Spinal cord (tissue), 10 donors: ENCODE measurements around the gene MACO1. TPM values are rescaled to one million over a fixed set of nuclear protein-coding genes. Genes with fewer than 3 reads are reported as not detected.
"Not testable (repeated sequence)": the region's sequence is repeated elsewhere in the genome, so short reads cannot be mapped to it uniquely, and the experiment has no call there.

Experiments used
- DNase-seq, 6 donors: peaks; one replicate each; pipeline versions ENCODE4 v3.0.0 to v3.0.0-alpha.2; 2013 to 2015; ENCODE audit warnings: low spot score in 6 of 6, low read depth in 4 of 6
- H3K27ac ChIP-seq: one replicate; pipeline ENCODE4 v1.5.1; 2013; ENCODE audit warnings: low read depth, low read length, control low read depth
- H3K27me3 ChIP-seq: one replicate; pipeline ENCODE4 v1.6.1; 2013; ENCODE audit warnings: low read length; ENCODE audit not compliant: control insufficient read depth, insufficient read depth
- H3K36me3 ChIP-seq: one replicate; pipeline ENCODE4 v1.6.1; 2013; ENCODE audit warnings: low read length; ENCODE audit not compliant: control insufficient read depth, insufficient read depth
- H3K4me1 ChIP-seq: one replicate; pipeline ENCODE4 v1.6.1; 2013; ENCODE audit warnings: low read length; ENCODE audit not compliant: control insufficient read depth, insufficient read depth
- H3K4me3 ChIP-seq: one replicate; pipeline ENCODE4 v1.5.1; 2013; ENCODE audit warnings: low read depth, low read length, control low read depth
- H3K9me3 ChIP-seq: one replicate; pipeline ENCODE4 v1.6.1; 2013; ENCODE audit warnings: low read length; ENCODE audit not compliant: control insufficient read depth, insufficient read depth
- WGBS: methylation state at CpG from one replicate; pipeline ENCODE4 v1.1.5; 2013; ENCODE audit warnings: missing lambda C conversion rate; ENCODE audit not compliant: insufficient coverage; 5-methylcytosine and 5-hydroxymethylcytosine counted together
- polyA plus RNA-seq, 2 donors: library from polyadenylated mRNA; unstranded; fragments of 120-200 nt; gene quantifications; one replicate each; pipeline ENCODE4 v1.2.1, GENCODE V29; 2013; ENCODE audit not compliant: insufficient read length in 2 of 2
- total RNA-seq, 2 donors: library from RNA; depleted of rRNA in 1 of 2; stranded (reverse); fragments of 120-200 nt in 1 of 2; fragments of >200 nt in 1 of 2; gene quantifications; one replicate each; pipeline versions ENCODE4 v1.2.3 to v1.2.4, GENCODE V29; 2013 to 2014
- donor health status: healthy.

Gene MACO1
- total and polyA plus RNA-seq, 4 donors, result 31.0 to 33.3 (median 33.1) TPM

- Histone ChIP-seq H3K4me3 (no peak overlapping the region), H3K4me1 (peaks cover 9% of the 10 kb centered on the region), H3K9me3 (no peaks in the 10 kb centered on the region), H3K27ac (no peak overlapping the region), H3K27me3 (no peaks in the 10 kb centered on the region), H3K36me3 (peaks cover 15% of the 10 kb centered on the region)
- 73% methylated on average over 4 of the region's 7 CpGs for WGBS
- DNase-seq, result no peak
Measured at GRCh38 chr1:25501235-25502058, 70.8 kb downstream of the MACO1 start.

- WGBS, result 79% methylated on average over 3 of the region's 4 CpGs
- no peak for DNase-seq
- peaks cover 13% of the 10 kb centered on the region for H3K36me3 ChIP-seq
- H3K4me1 ChIP-seq, result peaks cover 9% of the 10 kb centered on the region
- H3K27ac ChIP-seq, result no peak overlapping the region
- H3K9me3 ChIP-seq, result no peaks in the 10 kb centered on the region
- no peak overlapping the region for H3K4me3 ChIP-seq
- H3K27me3 ChIP-seq, result no peaks in the 10 kb centered on the region
Measured at GRCh38 chr1:25502957-25503356, 72.3 kb downstream of the MACO1 start.

- Histone ChIP-seq H3K9me3 (no peaks in the 10 kb centered on the region), H3K27me3 (no peaks in the 10 kb centered on the region), H3K4me3 (no peak overlapping the region), H3K27ac (no peak overlapping the region), H3K4me1 (peaks cover 9% of the 10 kb centered on the region), H3K36me3 (peaks cover 10% of the 10 kb centered on the region)
- 74% methylated on average over 7 of the region's 12 CpGs for WGBS
- peak in 1 of 6 donors; percentile 41 for DNase-seq
Measured at GRCh38 chr1:25503551-25504426, 73.1 kb downstream of the MACO1 start.

GRCh38 chr1:25504706-25505595 is 74.3 kb downstream of the MACO1 start:
- Histone ChIP-seq H3K9me3 (no peaks in the 10 kb centered on the region), H3K27ac (no peak overlapping the region), H3K36me3 (peaks cover 10% of the 10 kb centered on the region), H3K4me3 (no peak overlapping the region), H3K27me3 (no peaks in the 10 kb centered on the region), H3K4me1 (peaks cover 9% of the 10 kb centered on the region)
- WGBS, result 70% methylated on average over 8 of the region's 9 CpGs
- DNase-seq, result no peak

- Histone ChIP-seq H3K4me3 (no peak overlapping the region), H3K4me1 (peaks cover 9% of the 10 kb centered on the region), H3K27me3 (no peaks in the 10 kb centered on the region), H3K36me3 (peaks cover 7% of the 10 kb centered on the region), H3K9me3 (no peaks in the 10 kb centered on the region), H3K27ac (no peak overlapping the region)
- WGBS, result 86% methylated on average over 8 of the region's 14 CpGs
- DNase-seq, result no peak
Measured at GRCh38 chr1:25505656-25506385, 75.1 kb downstream of the MACO1 start.

GRCh38 chr1:25506566-25507463 is 76.1 kb downstream of the MACO1 start:
- not testable (repeated sequence) for H3K36me3 ChIP-seq, H3K27ac ChIP-seq, H3K9me3 ChIP-seq, DNase-seq, H3K4me3 ChIP-seq, H3K4me1 ChIP-seq, H3K27me3 ChIP-seq
- 55% methylated on average over 26 of the region's 37 CpGs for WGBS

- no peak for DNase-seq
- no peaks in the 10 kb centered on the region for H3K9me3 ChIP-seq
- H3K4me1 ChIP-seq, result no peaks in the 10 kb centered on the region
- H3K36me3 ChIP-seq, result no peaks in the 10 kb centered on the region
- H3K27me3 ChIP-seq, result no peaks in the 10 kb centered on the region
- no peak overlapping the region for H3K27ac ChIP-seq
- no peak overlapping the region for H3K4me3 ChIP-seq
- WGBS, result 72% methylated on average over 4 of the region's 4 CpGs
Measured at GRCh38 chr1:25513666-25514065, 83.0 kb downstream of the MACO1 start.

GRCh38 chr1:25515033-25515432 is 84.3 kb downstream of the MACO1 start:
- 69% methylated on average over 3 of the region's 6 CpGs for WGBS
- no peak for DNase-seq
- H3K36me3 ChIP-seq, result no peaks in the 10 kb centered on the region

More at GRCh38 chr1:25515033-25515432, 84.3 kb downstream of the MACO1 start:
- Histone ChIP-seq H3K9me3 (no peaks in the 10 kb centered on the region), H3K4me1 (no peaks in the 10 kb centered on the region), H3K27ac (no peak overlapping the region), H3K27me3 (no peaks in the 10 kb centered on the region), H3K4me3 (no peak overlapping the region)
